Measurements from ENCODE around the gene GRB2. TPM values are rescaled to one million over a fixed set of nuclear protein-coding genes. Genes with fewer than 3 reads are reported as not detected.

GRB2 gene
- total RNA-seq, 1 donor from 2014 or later = 102 TPM

- no peak for TF ChIP-seq CTCF (IDR thresholded peaks at IDR 0.05; ENCODE audit: insufficient read depth, low read length, severe bottlenecking)
- no peak for FAIRE-seq
- no peak overlapping the region for H3K4me3 ChIP-seq (ENCODE audit: low read depth, low read length)
- peaks cover 6% of the 10 kb centered on the region for H3K36me3 ChIP-seq (ENCODE audit: control insufficient read depth, insufficient read depth, low read length)
- no peak for DNase-seq (ENCODE audit: low read depth)
- H3K27me3 ChIP-seq (ENCODE audit: control insufficient read depth, insufficient read depth, low read length) = no peaks in the 10 kb centered on the region
These were observed 73.8 kb downstream of the GRB2 start for GRCh38 chr17:75331671-75332070.

GRCh38 chr17:75327757-75328156 lies 77.7 kb downstream of the GRB2 start:
- peaks cover 9% of the 10 kb centered on the region for H3K36me3 ChIP-seq (ENCODE audit: control insufficient read depth, insufficient read depth, low read length)
- TF ChIP-seq CTCF (IDR thresholded peaks at IDR 0.05; ENCODE audit: insufficient read depth, low read length, severe bottlenecking) = no peak
- no peaks in the 10 kb centered on the region for H3K27me3 ChIP-seq (ENCODE audit: control insufficient read depth, insufficient read depth, low read length)
- DNase-seq (ENCODE audit: low read depth) (no peak), FAIRE-seq (no peak)
- H3K4me3 ChIP-seq (ENCODE audit: low read depth, low read length) = no peak overlapping the region

- FAIRE-seq = no peak
These were observed 79.1 kb downstream of the GRB2 start for GRCh38 chr17:75326226-75326848.

GRCh38 chr17:75325827-75326225 lies 79.7 kb downstream of the GRB2 start:
- Histone ChIP-seq H3K27me3 (ENCODE audit: control insufficient read depth, insufficient read depth, low read length) (no peaks in the 10 kb centered on the region), H3K36me3 (ENCODE audit: control insufficient read depth, insufficient read depth, low read length) (peaks cover 6% of the 10 kb centered on the region), H3K4me3 (ENCODE audit: low read depth, low read length) (no peak overlapping the region)
- FAIRE-seq (no peak), DNase-seq (ENCODE audit: low read depth) (no peak)
- TF ChIP-seq CTCF (IDR thresholded peaks at IDR 0.05; ENCODE audit: insufficient read depth, low read length, severe bottlenecking) = no peak

More at GRCh38 chr17:75326226-75326848, 79.1 kb downstream of the GRB2 start:
- DNase-seq (ENCODE audit: low read depth) = no peak
- peaks cover 8% of the 10 kb centered on the region for H3K36me3 ChIP-seq (ENCODE audit: control insufficient read depth, insufficient read depth, low read length)
- no peak overlapping the region for H3K4me3 ChIP-seq (ENCODE audit: low read depth, low read length)
- TF ChIP-seq CTCF (IDR thresholded peaks at IDR 0.05; ENCODE audit: insufficient read depth, low read length, severe bottlenecking) = no peak
- H3K27me3 ChIP-seq (ENCODE audit: control insufficient read depth, insufficient read depth, low read length) = no peaks in the 10 kb centered on the region

GRCh38 chr17:75325348-75325747 lies 80.1 kb downstream of the GRB2 start:
- no peak for DNase-seq (ENCODE audit: low read depth)
- no peak for TF ChIP-seq CTCF (IDR thresholded peaks at IDR 0.05; ENCODE audit: insufficient read depth, low read length, severe bottlenecking)
- Histone ChIP-seq H3K27me3 (ENCODE audit: control insufficient read depth, insufficient read depth, low read length) (no peaks in the 10 kb centered on the region), H3K4me3 (ENCODE audit: low read depth, low read length) (no peak overlapping the region), H3K36me3 (ENCODE audit: control insufficient read depth, insufficient read depth, low read length) (peaks cover 6% of the 10 kb centered on the region)
- FAIRE-seq = no peak

GRCh38 chr17:75321506-75321905 lies 84.0 kb downstream of the GRB2 start:
- FAIRE-seq (no peak), DNase-seq (ENCODE audit: low read depth) (no peak)
- Histone ChIP-seq H3K27me3 (ENCODE audit: control insufficient read depth, insufficient read depth, low read length) (no peaks in the 10 kb centered on the region), H3K36me3 (ENCODE audit: control insufficient read depth, insufficient read depth, low read length) (peaks cover 16% of the 10 kb centered on the region), H3K4me3 (ENCODE audit: low read depth, low read length) (no peak overlapping the region)
- no peak for TF ChIP-seq CTCF (IDR thresholded peaks at IDR 0.05; ENCODE audit: insufficient read depth, low read length, severe bottlenecking)

Data from bronchial epithelial cell (primary cell).